Testis (tissue), 2 donors: ENCODE data around the gene C2orf76.

Experiments used
- CTCF ChIP-seq, 3 experiments: fragments of 450-650 bp in 2 of 3; fragments of 200-600 bp in 1 of 3; sonication (generic) in 1 of 3; IDR thresholded peaks; one replicate each; pipeline ENCODE4 v1.5.1; 2016 to 2019; ENCODE audit warnings: antibody characterized with exemption in 3 of 3, mild to moderate bottlenecking in 2 of 3, moderate library complexity in 1 of 3
- POLR2A ChIP-seq: fragments of 450-650 bp; IDR thresholded peaks from one replicate; pipeline ENCODE4 v1.6.1; 2017; ENCODE audit warnings: antibody characterized with exemption, mild to moderate bottlenecking, moderate library complexity

- TF ChIP-seq CTCF (IDR thresholded peaks at IDR 0.05): no peak
- no peak for TF ChIP-seq POLR2A
Observed at GRCh38 chr2:119308793-119309330, 57.8 kb downstream of the C2orf76 start.
